Measurements from ENCODE around the gene PDZD7. TPM values are rescaled to one million over a fixed set of nuclear protein-coding genes. Genes with fewer than 3 reads are reported as not detected.
"Not testable (repeated sequence)": the region's sequence is repeated elsewhere in the genome, so short reads cannot be mapped to it uniquely, and the experiment has no call there.

The PDZD7 gene
- total RNA-seq, 8 experiments from 2014 or later: 0.27 to 9.6 (median 3.5) TPM

DNA sequence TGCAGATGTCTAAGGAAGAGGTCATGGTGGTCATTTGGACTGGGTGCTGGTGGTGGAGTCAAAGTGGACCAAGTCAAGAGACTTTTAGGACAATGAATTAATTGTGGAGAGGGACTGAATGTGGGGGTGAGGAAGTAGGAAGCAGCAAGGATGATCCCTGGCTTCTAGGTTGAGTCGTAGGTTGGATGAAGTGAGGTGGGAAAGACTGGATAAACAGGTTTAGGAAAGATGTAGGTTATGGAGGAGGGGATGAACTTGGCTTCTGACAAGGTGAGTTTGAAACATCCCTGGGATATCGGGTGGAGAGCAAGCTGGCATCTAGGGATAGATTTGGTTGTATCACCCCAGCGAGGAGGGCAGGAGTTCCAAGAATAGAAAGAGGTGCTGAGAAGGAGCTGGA lies 54.0 kb downstream of the PDZD7 start:
- Histone ChIP-seq H3K4me3 (no peak overlapping the region), H3K27ac (no peak overlapping the region), H3K4me1 (replicated peaks in 1 of 2) (no peaks in the 10 kb centered on the region)
- ATAC-seq (replicated peaks in 6 of 8): no peak
- WGBS, 10 experiments: 43 to 100% (median 78%) methylated on average over 1 to 3 of the region's 3 CpGs; no CpG with 5 or more reads in 2 of the 10 experiments
- in situ Hi-C loops (cut with MboI; ENCODE audit: low pct_unique_long_range_greater_than_20kb in 2 of 9, low sequenced_read_pairs in 9 of 9, unreplicated experiment in 9 of 9): no loop called here

DNA sequence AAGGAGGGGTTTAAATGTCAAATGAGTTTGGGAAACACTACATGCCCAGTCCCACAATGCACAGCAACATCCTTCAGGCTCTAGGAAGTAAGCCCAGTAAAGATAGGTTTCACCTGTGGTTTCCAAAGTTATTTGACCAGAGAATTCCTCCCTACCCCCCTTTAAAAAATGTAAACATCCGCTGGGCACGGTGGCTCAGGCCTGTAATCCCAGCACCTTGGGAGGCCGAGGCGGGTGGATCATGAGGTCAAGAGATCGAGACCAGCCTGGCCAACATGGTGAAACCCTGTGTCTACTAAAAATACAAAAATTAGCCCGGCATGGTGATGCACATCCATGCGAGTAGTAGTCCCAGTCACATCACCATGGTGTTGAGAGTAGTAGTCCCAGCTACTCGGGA lies 55.5 kb downstream of the PDZD7 start:
- in situ Hi-C loops (cut with MboI; ENCODE audit: low pct_unique_long_range_greater_than_20kb in 2 of 9, low sequenced_read_pairs in 9 of 9, unreplicated experiment in 9 of 9); H3K4me1 ChIP-seq (replicated peaks in 1 of 2); H3K4me3 ChIP-seq; ATAC-seq (replicated peaks in 6 of 8); H3K27ac ChIP-seq: not testable (repeated sequence)
- WGBS, 10 experiments: 20 to 87% (median 77%) methylated on average over 1 to 8 of the region's 8 CpGs; no CpG with 5 or more reads in 3 of the 10 experiments

DNA sequence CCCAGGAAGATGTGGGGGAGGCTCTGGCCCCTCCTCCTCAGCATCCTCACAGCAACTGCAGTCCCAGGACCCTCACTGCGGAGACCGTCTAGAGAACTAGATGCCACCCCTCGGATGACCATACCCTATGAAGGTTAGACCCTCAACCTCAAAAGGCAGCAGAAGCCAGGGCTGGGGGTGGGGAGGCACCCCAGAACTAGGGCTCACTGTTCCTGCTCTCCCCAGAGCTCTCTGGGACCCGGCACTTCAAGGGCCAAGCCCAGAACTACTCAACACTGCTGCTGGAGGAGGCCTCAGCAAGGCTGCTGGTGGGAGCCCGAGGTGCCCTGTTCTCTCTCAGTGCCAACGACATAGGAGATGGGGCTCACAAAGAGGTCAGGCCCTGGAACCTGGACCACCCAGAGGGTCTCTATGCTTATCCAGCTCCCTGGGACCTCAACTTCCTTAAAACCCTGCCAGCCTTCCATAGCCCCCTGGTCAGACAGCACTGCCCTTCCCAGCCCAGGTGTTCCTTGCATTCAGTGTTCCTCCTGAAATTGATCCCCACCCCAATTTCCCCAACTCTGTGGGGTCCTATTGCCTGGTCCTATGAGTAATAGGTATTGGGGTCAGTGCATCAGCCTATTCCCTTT lies 57.9 kb downstream of the PDZD7 start:
- WGBS, 10 experiments: 81 to 100% (median 94%) methylated on average over 2 to 3 of the region's 6 CpGs; no CpG with 5 or more reads in 7 of the 10 experiments
- in situ Hi-C loops (cut with MboI; ENCODE audit: low pct_unique_long_range_greater_than_20kb in 2 of 9, low sequenced_read_pairs in 9 of 9, unreplicated experiment in 9 of 9): no loop called here
- ATAC-seq (replicated peaks in 6 of 8): no peak
- Histone ChIP-seq H3K4me1 (replicated peaks in 1 of 2) (peaks cover 5 to 11% of the 10 kb centered on the region in 2 donors), H3K4me3 (no peak overlapping the region), H3K27ac (no peak overlapping the region)

DNA sequence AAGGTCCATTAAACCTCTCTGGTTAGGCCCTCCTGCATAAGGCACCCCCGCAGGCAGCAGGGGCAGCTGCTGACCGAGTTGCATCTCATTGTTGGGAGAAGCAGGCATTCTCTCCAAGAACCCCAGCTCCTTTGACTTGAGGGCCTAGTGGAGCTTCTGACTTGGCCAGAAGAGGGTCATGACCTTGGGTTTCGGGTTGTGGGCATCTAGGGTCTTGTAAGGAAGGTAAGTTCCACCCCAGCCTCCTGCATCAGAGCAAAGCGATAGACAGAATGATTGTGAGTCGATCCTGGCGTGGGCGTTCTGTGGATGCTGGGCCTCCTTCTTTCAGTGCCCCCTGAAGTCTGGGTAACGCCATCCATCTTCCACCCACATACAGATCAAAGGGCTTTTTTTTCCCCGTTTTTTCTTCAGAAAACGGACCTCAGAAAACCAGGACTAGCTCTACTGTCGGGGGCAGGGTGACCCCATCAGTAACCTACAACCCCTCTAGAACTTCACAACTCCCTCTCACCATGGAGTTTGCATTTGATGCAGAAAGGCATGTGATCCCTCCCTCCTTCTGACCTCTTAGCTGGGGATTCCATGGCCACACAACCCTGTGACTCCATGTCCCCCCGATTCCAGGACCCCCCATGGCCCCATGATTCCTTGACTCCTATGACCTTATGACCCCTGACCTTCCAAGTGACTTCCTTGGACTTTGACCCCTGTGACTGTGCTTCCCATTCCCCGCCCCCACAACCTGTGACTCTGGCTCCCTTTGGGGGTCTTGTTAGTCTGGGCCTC lies 58.6 kb downstream of the PDZD7 start:
- ATAC-seq (replicated peaks in 6 of 8): no peak
- in situ Hi-C loops (cut with MboI; ENCODE audit: low pct_unique_long_range_greater_than_20kb in 2 of 9, low sequenced_read_pairs in 9 of 9, unreplicated experiment in 9 of 9): no loop called here
- Histone ChIP-seq H3K4me3 (no peak overlapping the region), H3K4me1 (replicated peaks in 1 of 2) (peaks cover 5 to 11% of the 10 kb centered on the region in 2 donors), H3K27ac (no peak overlapping the region)
- 24 to 84% (median 50%) methylated on average over 1 to 5 of the region's 13 CpGs; no CpG with 5 or more reads in 2 of the 10 experiments for WGBS, 10 experiments

DNA sequence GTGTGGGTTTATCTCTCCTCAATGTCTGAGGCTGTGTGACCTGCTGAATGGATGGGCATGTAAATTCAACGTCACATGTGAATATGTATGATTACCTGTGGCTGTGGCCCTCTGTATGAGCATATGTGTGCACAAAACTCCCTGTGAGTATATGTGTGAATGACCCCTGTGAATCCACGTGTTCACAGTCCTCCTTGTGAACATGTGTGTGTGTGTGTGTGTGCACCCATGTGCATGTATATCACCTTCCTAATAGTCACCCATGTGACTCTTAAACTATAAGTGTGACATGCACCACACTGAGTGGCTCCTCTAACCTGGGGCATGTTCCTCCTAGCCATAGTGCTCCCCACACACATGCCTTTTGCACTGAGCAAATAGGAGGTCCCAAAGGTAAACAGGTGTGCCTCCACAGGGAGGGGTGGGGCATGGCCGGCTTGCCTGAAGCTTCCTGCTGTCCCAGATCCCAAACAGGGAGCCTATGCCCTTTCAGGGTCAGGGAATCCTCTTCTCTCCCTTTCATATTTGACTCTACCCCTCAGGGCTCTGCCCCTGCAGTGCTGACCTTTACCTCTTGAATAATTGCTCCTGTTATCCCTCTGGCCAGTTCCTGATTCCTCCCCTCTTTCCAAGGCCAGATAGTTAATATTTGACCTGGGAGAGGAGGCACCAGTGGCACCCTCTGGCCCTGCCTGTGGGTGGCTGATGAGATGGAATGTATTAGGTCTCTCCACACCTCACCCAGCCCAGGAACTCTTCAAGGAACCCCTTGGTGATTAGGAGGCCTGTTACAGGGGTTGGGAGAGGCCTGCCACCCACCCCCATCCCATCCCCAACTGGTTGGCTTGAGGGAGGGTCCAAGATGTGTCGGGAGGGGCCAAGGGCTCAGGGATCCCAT lies 59.8 kb downstream of the PDZD7 start:
- ATAC-seq (replicated peaks in 6 of 8): no peak
- WGBS, 10 experiments: 67 to 100% (median 77%) methylated on average over 1 to 3 of the region's 4 CpGs; no CpG with 5 or more reads in 5 of the 10 experiments
- Histone ChIP-seq H3K4me1 (replicated peaks in 1 of 2) (peaks cover 5 to 11% of the 10 kb centered on the region in 2 donors), H3K27ac (no peak overlapping the region), H3K4me3 (no peak overlapping the region)
- in situ Hi-C loops (cut with MboI; ENCODE audit: low pct_unique_long_range_greater_than_20kb in 2 of 9, low sequenced_read_pairs in 9 of 9, unreplicated experiment in 9 of 9): no loop called here

DNA sequence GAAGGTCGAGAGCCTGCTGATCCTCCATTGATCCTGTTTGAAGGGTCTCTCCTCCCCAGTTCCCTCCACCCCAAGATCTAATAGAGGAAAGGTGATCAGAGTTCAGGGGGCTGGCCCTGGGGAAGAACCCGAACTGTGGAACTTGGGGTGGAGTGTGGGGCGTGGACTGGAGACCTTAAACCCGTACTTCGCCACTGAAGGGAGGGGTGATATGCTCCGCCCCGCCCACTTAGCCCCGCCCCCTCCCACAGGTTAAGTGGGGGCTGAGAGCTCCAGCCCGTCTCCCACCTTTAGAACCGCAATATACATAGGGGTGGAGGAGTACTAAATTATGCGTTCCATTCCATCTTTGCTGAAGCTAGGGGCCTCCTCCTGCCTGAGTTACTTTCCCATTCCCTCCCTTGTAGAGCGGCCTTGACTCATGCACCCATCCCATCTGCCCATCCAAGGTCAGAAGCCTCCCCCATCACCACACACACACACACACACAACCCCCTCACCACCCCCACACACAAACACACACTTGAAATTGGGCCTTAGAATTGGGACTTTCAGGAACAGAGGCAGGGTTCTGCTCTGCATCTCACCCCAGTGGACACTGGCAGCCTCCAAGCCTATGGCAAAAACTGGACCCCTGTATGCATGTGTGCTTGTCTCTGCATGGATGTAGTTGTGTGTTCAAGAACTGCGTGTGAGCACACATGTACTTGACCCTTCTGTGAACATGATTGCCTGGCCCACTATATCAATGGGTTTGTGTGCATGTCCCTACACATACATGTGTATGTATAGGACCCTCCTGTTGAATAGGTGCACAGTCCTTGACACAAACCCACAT lies 60.6 kb downstream of the PDZD7 start:
- Histone ChIP-seq H3K4me1 (replicated peaks in 1 of 2) (peaks cover 5 to 11% of the 10 kb centered on the region in 2 donors), H3K27ac (no peak overlapping the region), H3K4me3 (peak overlapping the region; percentile 44 to 72 (median 49))
- in situ Hi-C loops (cut with MboI; ENCODE audit: low pct_unique_long_range_greater_than_20kb in 2 of 9, low sequenced_read_pairs in 9 of 9, unreplicated experiment in 9 of 9): no loop called here
- peak in 4 of 8 experiments; percentile 3 to 62 (median 30) for ATAC-seq (replicated peaks in 6 of 8)
- WGBS, 10 experiments: 0 to 100% (median 71%) methylated on average over 1 to 2 of the region's 13 CpGs; no CpG with 5 or more reads in 6 of the 10 experiments

DNA sequence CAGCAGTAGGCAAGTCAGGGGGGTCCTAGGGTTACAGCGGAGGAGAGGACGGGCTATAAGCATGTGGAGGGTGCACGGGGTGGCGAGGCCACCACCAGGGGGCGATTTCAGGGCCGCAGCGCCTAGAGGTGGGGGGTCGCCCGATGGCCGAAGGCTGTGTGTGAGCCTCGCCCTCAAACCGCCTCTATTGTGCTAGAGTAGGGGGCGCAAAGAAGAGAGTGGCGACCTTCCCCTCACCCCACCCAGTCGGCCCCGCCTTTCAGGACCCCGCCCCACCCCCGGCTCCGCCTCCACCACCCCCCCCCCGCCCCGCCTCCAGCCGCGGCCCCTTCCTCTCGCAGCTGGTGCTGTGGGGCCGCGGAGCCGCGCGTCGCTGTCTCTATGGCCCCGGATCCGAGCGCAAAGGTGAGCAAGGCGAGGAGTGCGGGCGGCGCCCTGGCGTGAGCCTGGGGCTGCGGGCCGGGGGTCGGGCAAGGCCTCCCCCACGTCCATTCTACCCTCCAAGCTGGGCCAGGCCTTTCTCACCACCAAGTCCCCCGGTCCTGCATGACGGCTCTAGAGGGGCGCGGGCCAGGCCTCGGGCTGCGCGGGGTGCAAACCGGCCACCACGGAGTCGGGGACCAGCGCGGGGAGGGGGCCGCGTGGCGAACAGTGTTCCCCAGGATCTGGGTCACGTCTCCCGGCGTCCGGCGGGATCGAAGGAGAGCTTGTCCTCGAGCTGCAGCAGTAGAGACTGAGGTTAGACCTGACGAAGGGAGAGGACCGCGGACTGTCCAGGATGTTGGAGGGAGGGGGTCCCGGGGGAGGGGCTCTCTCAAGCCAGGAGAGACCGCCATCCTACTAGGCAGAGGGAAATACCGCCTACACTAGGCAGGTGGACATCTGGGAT lies 61.5 kb downstream of the PDZD7 start, which contains the start of gene SEMA4G:
TSS of gene SEMA4G (plus strand) at position 318 of the 889 bp plus-strand sequence. CDS start 3,409 bp downstream, outside the sequence.
- in situ Hi-C loops (cut with MboI; ENCODE audit: low pct_unique_long_range_greater_than_20kb in 2 of 9, low sequenced_read_pairs in 9 of 9, unreplicated experiment in 9 of 9): no loop called here
- peak within 1 kb of the TSS in 1 of 2 donors; percentile 16 for H3K27ac ChIP-seq
- H3K4me1 ChIP-seq (replicated peaks in 1 of 2): peaks cover 5 to 11% of the 10 kb centered on the region in 2 donors
- WGBS, 10 experiments: 0 to 40% methylated on average over 1 to 6 of the region's 70 CpGs; no CpG with 5 or more reads in 8 of the 10 experiments
- peak; percentile 67 to 92 (median 88) for ATAC-seq (replicated peaks in 6 of 8)
- H3K4me3 ChIP-seq: peak within 1 kb of the TSS; percentile 44 to 72 (median 49)

DNA sequence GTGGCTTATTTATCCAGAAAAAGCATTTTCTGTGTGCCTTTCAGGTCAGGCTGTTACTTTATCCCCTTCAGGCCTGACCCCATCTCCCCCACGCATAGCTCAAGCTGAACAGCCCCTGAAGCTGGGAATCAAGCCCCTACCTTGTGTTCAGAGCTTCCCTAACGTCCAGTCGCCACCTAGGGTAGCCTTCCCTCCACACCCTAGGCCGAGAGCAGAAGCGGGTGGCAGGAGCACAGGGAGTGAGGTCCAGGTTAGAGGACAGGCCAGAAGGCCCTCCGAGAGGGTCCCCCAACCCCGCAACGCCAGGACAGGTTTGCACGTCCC lies 62.1 kb downstream of the PDZD7 start:
- peak overlapping the region in 1 of 2 donors; percentile 16 for H3K27ac ChIP-seq
- peak in 3 of 8 experiments; percentile 7 to 37 (median 23) for ATAC-seq (replicated peaks in 6 of 8)
- 0 to 46% methylated on average over 1 to 6 of the region's 9 CpGs; no CpG with 5 or more reads in 8 of the 10 experiments for WGBS, 10 experiments
- H3K4me3 ChIP-seq: peak overlapping the region; percentile 44 to 72 (median 49)
- in situ Hi-C loops (cut with MboI; ENCODE audit: low pct_unique_long_range_greater_than_20kb in 2 of 9, low sequenced_read_pairs in 9 of 9, unreplicated experiment in 9 of 9): no loop called here
- H3K4me1 ChIP-seq (replicated peaks in 1 of 2): peaks cover 5 to 11% of the 10 kb centered on the region in 2 donors

DNA sequence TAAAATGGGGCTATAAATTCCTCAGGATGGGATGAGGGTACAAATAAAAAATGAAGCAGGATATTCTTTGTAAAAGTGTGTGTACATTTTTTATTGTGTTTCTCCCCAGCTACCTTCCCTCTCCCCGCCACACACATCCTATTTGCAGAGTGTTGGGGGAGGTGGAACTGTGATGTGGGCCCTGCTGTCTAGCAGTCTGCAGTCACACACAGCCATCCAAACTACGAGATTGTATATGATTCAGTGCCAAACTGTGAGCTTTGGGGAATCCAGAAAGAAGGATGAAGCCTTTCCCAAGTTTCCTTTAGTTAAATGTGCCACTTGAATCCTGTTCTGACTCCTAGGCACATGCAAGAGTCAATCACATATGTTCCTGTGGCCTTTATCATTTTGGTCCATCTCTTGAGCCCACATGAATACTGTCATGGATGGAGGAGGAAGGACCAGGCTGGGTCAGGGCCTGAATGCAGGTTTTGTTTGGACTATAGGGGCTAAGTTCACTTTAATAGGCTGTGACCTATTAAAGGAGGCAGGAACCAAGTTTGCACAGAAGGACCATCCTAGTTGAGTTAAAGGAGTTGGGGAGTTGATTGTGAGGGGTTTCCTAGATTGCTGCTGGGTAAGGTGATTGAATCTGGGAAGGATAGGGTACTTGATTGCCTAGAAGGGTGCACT lies 62.7 kb downstream of the PDZD7 start:
- in situ Hi-C loops (cut with MboI; ENCODE audit: low pct_unique_long_range_greater_than_20kb in 2 of 9, low sequenced_read_pairs in 9 of 9, unreplicated experiment in 9 of 9): no loop called here
- Histone ChIP-seq H3K27ac (no peak overlapping the region), H3K4me3 (no peak overlapping the region), H3K4me1 (replicated peaks in 1 of 2) (peaks cover 5 to 11% of the 10 kb centered on the region in 2 donors)
- 80 to 100% (median 100%) methylated on average over 1 to 2 of the region's 2 CpGs; no CpG with 5 or more reads in 4 of the 10 experiments for WGBS, 10 experiments
- ATAC-seq (replicated peaks in 6 of 8): no peak

DNA sequence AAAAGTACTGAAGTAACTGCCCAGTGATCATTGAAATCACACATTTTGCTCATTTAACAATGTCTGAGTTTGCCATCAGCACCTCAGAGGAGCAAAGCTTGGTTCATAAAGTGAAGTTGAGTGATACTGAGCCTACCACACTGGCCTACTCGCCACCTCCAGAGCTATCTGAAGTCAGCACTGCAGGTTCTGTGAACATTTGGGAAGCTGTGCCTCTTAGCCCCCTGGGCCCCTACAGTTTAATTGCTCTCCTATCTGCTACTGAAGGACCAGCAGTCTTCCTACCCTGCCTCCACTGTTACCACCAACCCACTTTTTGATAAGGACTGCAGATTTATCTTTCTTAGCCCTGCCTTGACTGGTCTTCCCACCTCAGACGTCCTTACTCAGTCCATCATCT lies 63.6 kb downstream of the PDZD7 start:
- H3K4me3 ChIP-seq: no peak overlapping the region
- in situ Hi-C loops (cut with MboI; ENCODE audit: low pct_unique_long_range_greater_than_20kb in 2 of 9, low sequenced_read_pairs in 9 of 9, unreplicated experiment in 9 of 9): no loop called here
- peaks cover 5 to 11% of the 10 kb centered on the region in 2 donors for H3K4me1 ChIP-seq (replicated peaks in 1 of 2)
- H3K27ac ChIP-seq: no peak overlapping the region
- WGBS, 10 experiments: 80 to 100% (median 93%) methylated on average over 1 to 2 of the region's 2 CpGs; no CpG with 5 or more reads in 4 of the 10 experiments
- ATAC-seq (replicated peaks in 6 of 8): no peak

DNA sequence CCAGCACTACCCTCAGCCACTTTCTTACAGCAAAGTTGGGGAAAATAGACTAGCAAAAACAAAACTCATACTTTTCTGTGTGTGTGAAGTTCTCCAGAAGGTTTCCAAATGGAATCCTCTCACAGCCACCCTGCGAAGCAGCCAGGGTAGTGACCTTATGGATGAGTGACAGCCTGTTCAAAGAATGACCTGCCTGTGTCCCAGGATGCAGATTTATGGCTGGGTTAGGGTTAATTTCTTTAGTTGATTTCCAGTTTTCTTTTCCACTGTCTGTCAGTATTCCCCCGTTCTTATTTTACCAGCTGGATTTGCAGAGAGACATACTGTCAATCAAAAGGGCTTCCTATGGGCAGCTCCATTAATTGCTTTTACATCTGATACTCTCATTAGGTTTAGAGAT lies 64.0 kb downstream of the PDZD7 start:
- ATAC-seq (replicated peaks in 6 of 8): no peak
- Histone ChIP-seq H3K4me3 (no peak overlapping the region), H3K27ac (no peak overlapping the region), H3K4me1 (replicated peaks in 1 of 2) (peaks cover 5 to 11% of the 10 kb centered on the region in 2 donors)
- in situ Hi-C loops (cut with MboI; ENCODE audit: low pct_unique_long_range_greater_than_20kb in 2 of 9, low sequenced_read_pairs in 9 of 9, unreplicated experiment in 9 of 9): no loop called here
- WGBS, 10 experiments: 40 to 100% (median 70%) methylated on average over 1 to 2 of the region's 2 CpGs; no CpG with 5 or more reads in 2 of the 10 experiments
